ENCODE measurements around the gene RPL19.

Gene RPL19

GRCh38 chr17:39174920-39175694, 25.0 kb upstream of the RPL19 start:
- peak; percentile 91 for TF ChIP-seq CTCF (IDR thresholded peaks at IDR 0.05)

- TF ChIP-seq CTCF (IDR thresholded peaks at IDR 0.05), result no peak
Measured at GRCh38 chr17:39175695-39176093, 24.4 kb upstream of the RPL19 start.

GRCh38 chr17:39177256-39177655, 22.8 kb upstream of the RPL19 start:
- TF ChIP-seq CTCF (IDR thresholded peaks at IDR 0.05), result no peak

- TF ChIP-seq CTCF (IDR thresholded peaks at IDR 0.05), result no peak
Measured at GRCh38 chr17:39178536-39178935, 21.5 kb upstream of the RPL19 start.

GRCh38 chr17:39181303-39181702, 18.8 kb upstream of the RPL19 start:
- TF ChIP-seq CTCF (IDR thresholded peaks at IDR 0.05), result no peak

- no peak for TF ChIP-seq CTCF (IDR thresholded peaks at IDR 0.05)
Measured at GRCh38 chr17:39183045-39183444, 17.0 kb upstream of the RPL19 start.

GRCh38 chr17:39183720-39184119, 16.4 kb upstream of the RPL19 start:
- TF ChIP-seq CTCF (IDR thresholded peaks at IDR 0.05), result no peak

Measured in LNCAP (cell line).